AG10803 (cell line): ENCODE data around the gene AURKA.
"Not testable (repeated sequence)": the region's sequence is repeated elsewhere in the genome, so short reads cannot be mapped to it uniquely, and the experiment has no call there.

Source experiments
- DNase-seq: peaks from one replicate; pipeline ENCODE4 v3.0.0; 2010; ENCODE audit warnings: low read depth
- H3K4me3 ChIP-seq: 2 replicates; pipeline ENCODE4 v1.5.1; 2011; ENCODE audit warnings: mild to moderate bottlenecking, low read length, control low read depth
- TF ChIP-seq, protein P1 (sequence below): conservative IDR thresholded peaks from 2 replicates; pipeline ENCODE4 v1.5.1; 2011; ENCODE audit warnings: mild to moderate bottlenecking, low read length, control low read depth, inconsistent platforms

Gene AURKA

GRCh38 chr20:56343861-56344381 is 48.1 kb downstream of the AURKA start:
- DNase-seq = peak; percentile 43
- TF ChIP-seq, protein P1, sequence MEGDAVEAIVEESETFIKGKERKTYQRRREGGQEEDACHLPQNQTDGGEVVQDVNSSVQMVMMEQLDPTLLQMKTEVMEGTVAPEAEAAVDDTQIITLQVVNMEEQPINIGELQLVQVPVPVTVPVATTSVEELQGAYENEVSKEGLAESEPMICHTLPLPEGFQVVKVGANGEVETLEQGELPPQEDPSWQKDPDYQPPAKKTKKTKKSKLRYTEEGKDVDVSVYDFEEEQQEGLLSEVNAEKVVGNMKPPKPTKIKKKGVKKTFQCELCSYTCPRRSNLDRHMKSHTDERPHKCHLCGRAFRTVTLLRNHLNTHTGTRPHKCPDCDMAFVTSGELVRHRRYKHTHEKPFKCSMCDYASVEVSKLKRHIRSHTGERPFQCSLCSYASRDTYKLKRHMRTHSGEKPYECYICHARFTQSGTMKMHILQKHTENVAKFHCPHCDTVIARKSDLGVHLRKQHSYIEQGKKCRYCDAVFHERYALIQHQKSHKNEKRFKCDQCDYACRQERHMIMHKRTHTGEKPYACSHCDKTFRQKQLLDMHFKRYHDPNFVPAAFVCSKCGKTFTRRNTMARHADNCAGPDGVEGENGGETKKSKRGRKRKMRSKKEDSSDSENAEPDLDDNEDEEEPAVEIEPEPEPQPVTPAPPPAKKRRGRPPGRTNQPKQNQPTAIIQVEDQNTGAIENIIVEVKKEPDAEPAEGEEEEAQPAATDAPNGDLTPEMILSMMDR = peak; percentile 72
- peak overlapping the region; percentile 40 for H3K4me3 ChIP-seq

DNA sequence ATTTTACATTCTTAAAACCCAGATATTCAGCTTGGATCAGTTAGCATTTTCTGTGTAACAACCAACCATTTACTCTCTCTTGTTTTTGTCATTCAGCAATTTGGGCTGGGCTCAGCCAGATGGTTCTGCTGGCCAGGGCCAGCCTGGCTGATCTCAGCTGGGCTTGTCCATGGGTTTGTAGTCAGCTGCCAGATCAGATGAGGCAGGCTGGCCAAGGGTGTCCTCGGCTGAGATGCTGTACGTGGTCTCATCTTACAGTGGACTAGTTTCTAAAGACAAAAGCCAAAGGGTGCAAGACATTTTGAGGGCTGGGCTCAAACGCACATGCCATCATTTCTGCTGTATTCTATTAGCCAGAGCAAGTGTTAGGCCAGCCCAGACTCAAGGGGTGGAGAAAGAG is 49.2 kb downstream of the AURKA start:
- no peak overlapping the region for H3K4me3 ChIP-seq
- TF ChIP-seq, protein P1 = no peak
- no peak for DNase-seq

DNA sequence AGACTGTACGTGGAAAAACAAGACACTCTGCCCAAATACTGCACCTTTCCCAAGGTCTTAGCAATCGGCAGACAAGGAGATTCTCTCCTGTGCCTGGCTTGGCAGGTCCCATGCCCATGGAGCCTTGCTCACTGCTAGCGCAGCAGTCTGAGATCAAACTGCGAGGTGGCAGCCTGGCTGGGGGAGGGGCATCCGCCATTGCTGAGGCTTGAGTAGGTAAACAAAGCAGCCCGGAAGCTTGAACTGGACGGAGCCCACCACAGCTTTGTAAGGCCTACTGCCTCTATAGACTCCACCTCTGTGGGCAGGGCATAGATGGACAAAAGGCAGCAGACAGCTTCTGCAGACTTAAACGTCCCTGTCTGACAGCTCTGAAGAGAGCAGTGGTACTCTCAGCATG is 55.3 kb downstream of the AURKA start:
- H3K4me3 ChIP-seq, DNase-seq: not testable (repeated sequence)

- no peak overlapping the region for H3K4me3 ChIP-seq
- DNase-seq = no peak
- TF ChIP-seq, protein P1 = no peak
Measured at GRCh38 chr20:56328861-56329260, 63.2 kb downstream of the AURKA start.

GRCh38 chr20:56324806-56325205 is 67.2 kb downstream of the AURKA start:
- no peak for DNase-seq
- H3K4me3 ChIP-seq = no peak overlapping the region
- TF ChIP-seq, protein P1 = no peak

- H3K4me3 ChIP-seq = no peak overlapping the region
- TF ChIP-seq, protein P1 = no peak
- DNase-seq = peak; percentile 12
Measured at GRCh38 chr20:56323656-56324055, 68.4 kb downstream of the AURKA start.

GRCh38 chr20:56323206-56323605 is 68.8 kb downstream of the AURKA start:
- H3K4me3 ChIP-seq = no peak overlapping the region
- TF ChIP-seq, protein P1 = no peak
- DNase-seq = no peak

GRCh38 chr20:56322681-56323080 is 69.3 kb downstream of the AURKA start:
- TF ChIP-seq, protein P1 = no peak
- peak; percentile 85 for DNase-seq
- no peak overlapping the region for H3K4me3 ChIP-seq
